Measurements from ENCODE around the gene PHLPP1. TPM values are rescaled to one million over a fixed set of nuclear protein-coding genes. Genes with fewer than 3 reads are reported as not detected.

Gene PHLPP1
- total RNA-seq, 1 experiment from 2014 or later: 14.1 TPM

DNA sequence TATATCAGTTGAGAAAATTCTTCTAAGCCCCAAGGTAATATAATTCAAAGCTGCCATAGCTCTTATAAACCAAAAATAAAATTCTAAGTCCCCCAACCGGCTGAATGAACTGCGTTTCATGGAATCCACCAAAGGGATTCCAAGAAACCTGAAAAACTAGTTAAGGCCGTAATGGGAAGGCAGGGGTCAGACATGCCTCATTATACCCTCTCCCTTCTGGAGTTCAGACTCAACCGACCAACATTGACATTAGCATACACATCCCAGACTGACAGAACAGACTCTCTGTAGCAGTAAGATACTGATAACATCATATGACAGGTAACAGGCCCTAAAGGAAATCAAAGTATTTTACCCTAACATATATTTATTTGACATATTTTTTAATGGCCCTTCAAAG lies 31.4 kb upstream of the PHLPP1 start:
- ChIA-PET POLR2A (ENCODE audit: unreplicated experiment) (no interaction called here), CTCF (no interaction called here)
- Histone ChIP-seq H3K9me3 (ENCODE audit: low read length) (no peaks in the 10 kb centered on the region), H3K9ac (ENCODE audit: low read length) (no peak overlapping the region), H3K4me2 (ENCODE audit: low read length) (no peak overlapping the region), H3F3A (ENCODE audit: low read length, unreplicated experiment) (no peaks in the 10 kb centered on the region), H3K27me3 (ENCODE audit: low read length) (no peaks in the 10 kb centered on the region), H3K4me3 (ENCODE audit: low read length) (no peak overlapping the region), H3K4me1 (ENCODE audit: insufficient read depth, low read length) (no peaks in the 10 kb centered on the region), H3K9me2 (replicated peaks; ENCODE audit: low read length) (no peaks in the 10 kb centered on the region), H2AFZ (ENCODE audit: low read length) (no peak overlapping the region), H4K20me1 (ENCODE audit: low read length) (no peaks in the 10 kb centered on the region), H3K79me2 (ENCODE audit: low read length) (no peaks in the 10 kb centered on the region), H3K27ac (ENCODE audit: low read length) (no peak overlapping the region), H3K36me3 (ENCODE audit: low read depth, low read length) (no peaks in the 10 kb centered on the region)
- no TSS peak for BruUV-seq (replicated peaks)
- no peak for ATAC-seq
- no peak for DNase-seq
- no peak for TF ChIP-seq EZH2 (IDR thresholded peaks at IDR 0.05; ENCODE audit: low read length, unreplicated experiment)
- no peak for TF ChIP-seq EZH2phosphoT487 (IDR thresholded peaks at IDR 0.05; ENCODE audit: borderline replicate concordance, low read length)
- TF ChIP-seq, protein P1, sequence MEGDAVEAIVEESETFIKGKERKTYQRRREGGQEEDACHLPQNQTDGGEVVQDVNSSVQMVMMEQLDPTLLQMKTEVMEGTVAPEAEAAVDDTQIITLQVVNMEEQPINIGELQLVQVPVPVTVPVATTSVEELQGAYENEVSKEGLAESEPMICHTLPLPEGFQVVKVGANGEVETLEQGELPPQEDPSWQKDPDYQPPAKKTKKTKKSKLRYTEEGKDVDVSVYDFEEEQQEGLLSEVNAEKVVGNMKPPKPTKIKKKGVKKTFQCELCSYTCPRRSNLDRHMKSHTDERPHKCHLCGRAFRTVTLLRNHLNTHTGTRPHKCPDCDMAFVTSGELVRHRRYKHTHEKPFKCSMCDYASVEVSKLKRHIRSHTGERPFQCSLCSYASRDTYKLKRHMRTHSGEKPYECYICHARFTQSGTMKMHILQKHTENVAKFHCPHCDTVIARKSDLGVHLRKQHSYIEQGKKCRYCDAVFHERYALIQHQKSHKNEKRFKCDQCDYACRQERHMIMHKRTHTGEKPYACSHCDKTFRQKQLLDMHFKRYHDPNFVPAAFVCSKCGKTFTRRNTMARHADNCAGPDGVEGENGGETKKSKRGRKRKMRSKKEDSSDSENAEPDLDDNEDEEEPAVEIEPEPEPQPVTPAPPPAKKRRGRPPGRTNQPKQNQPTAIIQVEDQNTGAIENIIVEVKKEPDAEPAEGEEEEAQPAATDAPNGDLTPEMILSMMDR (conservative IDR thresholded peaks at IDR 0.05; ENCODE audit: low read depth, low read length): no peak
- intact Hi-C loops (cut with micrococcal nuclease): no loop called here

DNA sequence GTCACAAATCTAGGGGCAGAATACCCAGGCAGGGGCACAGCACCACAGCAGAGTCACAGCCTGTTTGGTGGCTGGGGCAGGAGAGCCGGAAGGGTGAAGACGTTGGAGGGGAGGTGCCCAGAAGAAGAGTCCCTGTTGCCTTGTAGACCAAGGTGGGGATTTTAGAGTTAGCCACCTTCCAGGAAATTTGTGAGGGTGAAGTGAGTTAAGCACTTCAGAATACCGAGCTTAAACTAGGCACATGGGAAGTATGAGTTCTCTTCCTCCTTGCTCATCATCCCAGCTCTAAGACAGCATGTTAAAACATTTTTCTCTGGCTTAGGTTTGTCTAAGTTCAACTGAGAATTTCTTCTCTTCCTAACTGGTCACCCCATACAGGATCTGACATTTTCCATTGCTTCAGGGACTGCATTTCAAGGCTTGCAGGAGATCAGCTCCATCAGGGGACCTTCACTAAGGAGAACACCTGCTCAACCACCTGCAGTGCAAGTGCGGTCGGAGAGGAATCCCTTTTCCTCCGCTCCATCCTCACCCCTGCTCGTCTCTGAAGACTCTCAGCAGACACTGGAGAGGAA lies 26.5 kb upstream of the PHLPP1 start:
- Histone ChIP-seq H2AFZ (ENCODE audit: low read length) (no peak overlapping the region), H3K27ac (ENCODE audit: low read length) (no peak overlapping the region), H3K27me3 (ENCODE audit: low read length) (no peaks in the 10 kb centered on the region), H3K79me2 (ENCODE audit: low read length) (no peaks in the 10 kb centered on the region), H3K4me1 (ENCODE audit: insufficient read depth, low read length) (no peaks in the 10 kb centered on the region), H3K9me2 (replicated peaks; ENCODE audit: low read length) (no peaks in the 10 kb centered on the region), H3K9me3 (ENCODE audit: low read length) (0 out of 2 replicates have a peak, but pooled peaks cover 6% of the 10 kb centered on the region), H3K4me2 (ENCODE audit: low read length) (no peak overlapping the region), H3K4me3 (ENCODE audit: low read length) (no peak overlapping the region), H3K9ac (ENCODE audit: low read length) (no peak overlapping the region), H3F3A (ENCODE audit: low read length, unreplicated experiment) (no peaks in the 10 kb centered on the region), H3K36me3 (ENCODE audit: low read depth, low read length) (no peaks in the 10 kb centered on the region), H4K20me1 (ENCODE audit: low read length) (no peaks in the 10 kb centered on the region)
- ATAC-seq: no peak
- no TSS peak for BruUV-seq (replicated peaks)
- ChIA-PET CTCF (no interaction called here), POLR2A (ENCODE audit: unreplicated experiment) (no interaction called here)
- no peak for TF ChIP-seq EZH2 (IDR thresholded peaks at IDR 0.05; ENCODE audit: low read length, unreplicated experiment)
- TF ChIP-seq, protein P1 (conservative IDR thresholded peaks at IDR 0.05; ENCODE audit: low read depth, low read length): no peak
- TF ChIP-seq EZH2phosphoT487 (IDR thresholded peaks at IDR 0.05; ENCODE audit: borderline replicate concordance, low read length): no peak
- DNase-seq: no peak
- intact Hi-C loops (cut with micrococcal nuclease): no loop called here

DNA sequence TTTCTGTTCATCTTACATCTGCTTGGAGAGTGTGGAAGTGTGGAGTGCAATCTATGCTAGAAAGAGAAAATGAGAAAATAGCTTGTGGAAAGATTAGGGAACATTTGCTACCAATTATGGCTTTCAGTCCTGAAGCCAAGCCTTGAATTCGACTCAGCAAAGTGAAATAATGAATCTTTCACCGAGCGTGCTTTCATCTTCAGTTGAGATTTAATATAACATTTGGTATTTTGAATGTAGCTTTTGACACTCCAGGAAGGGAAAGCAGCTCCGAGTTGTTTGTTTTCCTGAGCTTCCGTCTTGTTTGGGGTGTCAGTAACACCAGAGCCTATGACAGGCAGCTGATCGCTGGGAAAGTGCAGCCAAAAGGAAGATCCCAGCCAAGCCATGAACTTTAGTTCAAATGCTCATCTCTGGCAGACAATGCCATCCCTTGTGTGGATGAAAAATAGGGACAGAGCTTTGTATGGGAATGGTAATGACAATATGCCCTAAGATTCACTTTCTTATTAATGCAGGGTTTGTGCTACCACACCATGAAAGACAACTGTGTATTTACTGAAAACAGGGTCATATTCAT lies 25.0 kb upstream of the PHLPP1 start:
- no peak overlapping the region for H3K4me2 ChIP-seq (ENCODE audit: low read length)
- no peak for ATAC-seq
- no peaks in the 10 kb centered on the region for H4K20me1 ChIP-seq (ENCODE audit: low read length)
- H3K4me1 ChIP-seq (ENCODE audit: insufficient read depth, low read length): no peaks in the 10 kb centered on the region
- H3K9ac ChIP-seq (ENCODE audit: low read length): no peak overlapping the region
- H3K27ac ChIP-seq (ENCODE audit: low read length): no peak overlapping the region
- no TSS peak for BruUV-seq (replicated peaks)
- TF ChIP-seq, protein P1 (conservative IDR thresholded peaks at IDR 0.05; ENCODE audit: low read depth, low read length): no peak
- TF ChIP-seq EZH2phosphoT487 (IDR thresholded peaks at IDR 0.05; ENCODE audit: borderline replicate concordance, low read length): no peak
- H3K9me2 ChIP-seq (replicated peaks; ENCODE audit: low read length): no peaks in the 10 kb centered on the region
- H3K9me3 ChIP-seq (ENCODE audit: low read length): 0 out of 2 replicates have a peak, but pooled peaks cover 6% of the 10 kb centered on the region
- no peak for DNase-seq
- H3K27me3 ChIP-seq (ENCODE audit: low read length): no peaks in the 10 kb centered on the region
- H3K36me3 ChIP-seq (ENCODE audit: low read depth, low read length): no peaks in the 10 kb centered on the region
- ChIA-PET POLR2A (ENCODE audit: unreplicated experiment) (no interaction called here), CTCF (no interaction called here)
- intact Hi-C loops (cut with micrococcal nuclease): no loop called here
- no peak overlapping the region for H3K4me3 ChIP-seq (ENCODE audit: low read length)
- H3F3A ChIP-seq (ENCODE audit: low read length, unreplicated experiment): no peaks in the 10 kb centered on the region
- no peak overlapping the region for H2AFZ ChIP-seq (ENCODE audit: low read length)
- H3K79me2 ChIP-seq (ENCODE audit: low read length): no peaks in the 10 kb centered on the region

Data from PC-3 (cell line).